HG02852 (cell line): ENCODE data around the gene LILRB3.
A peak's percentile ranks its signal among the peaks of the same experiment; 100 is the strongest.
"Not testable (repeated sequence)": the region's sequence is repeated elsewhere in the genome, so short reads cannot be mapped to it uniquely, and the experiment has no call there.

Experiments
- ATAC-seq: cut with Tn5 transposase; IDR thresholded peaks from one replicate; pipeline ENCODE4 v1.9.1; 2021; ENCODE audit warnings: mild to moderate bottlenecking, moderate library complexity; ENCODE audit not compliant: unreplicated experiment

LILRB3 gene

DNA sequence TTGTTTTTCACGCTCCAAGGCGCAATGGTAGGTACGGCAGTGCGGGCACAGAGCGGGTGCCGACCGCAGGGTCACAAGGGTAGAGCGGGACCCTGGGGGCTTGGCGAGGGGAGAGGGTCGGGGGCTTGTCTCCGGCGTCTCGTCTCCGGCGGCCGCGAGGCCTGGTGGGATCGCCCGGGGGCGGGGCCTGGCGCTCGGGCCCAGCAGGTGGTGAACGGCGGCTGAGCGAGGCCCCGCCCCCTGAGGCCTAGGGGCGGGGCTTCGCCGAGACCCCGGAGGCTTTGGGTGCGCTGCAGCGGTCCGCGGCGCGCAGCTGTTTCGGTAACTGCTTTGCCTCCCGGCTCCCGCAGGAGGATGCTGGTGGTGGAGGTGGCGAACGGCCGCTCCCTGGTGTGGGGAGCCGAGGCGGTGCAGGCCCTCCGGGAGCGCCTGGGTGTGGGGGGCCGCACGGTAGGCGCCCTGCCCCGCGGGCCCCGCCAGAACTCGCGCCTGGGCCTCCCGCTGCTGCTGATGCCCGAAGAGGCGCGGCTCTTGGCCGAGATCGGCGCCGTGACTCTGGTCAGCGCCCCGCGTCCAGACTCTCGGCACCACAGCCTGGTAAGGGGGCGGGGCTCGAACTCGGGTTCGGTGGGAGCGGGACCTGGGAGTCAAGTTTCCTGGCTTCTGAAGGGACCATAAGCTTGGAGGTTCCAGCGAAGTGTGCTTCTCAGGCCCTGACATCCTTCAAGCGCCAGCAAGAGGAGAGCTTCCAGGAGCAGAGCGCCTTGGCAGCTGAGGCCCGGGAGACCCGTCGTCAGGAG lies 31.6 kb downstream of the LILRB3 start, which contains the start of gene TSEN34:
TSS of gene TSEN34 (plus strand) at position 298 of the 800 bp plus-strand sequence. CDS start at position 355, 57 bp downstream.
- ATAC-seq, result peak; percentile 27

DNA sequence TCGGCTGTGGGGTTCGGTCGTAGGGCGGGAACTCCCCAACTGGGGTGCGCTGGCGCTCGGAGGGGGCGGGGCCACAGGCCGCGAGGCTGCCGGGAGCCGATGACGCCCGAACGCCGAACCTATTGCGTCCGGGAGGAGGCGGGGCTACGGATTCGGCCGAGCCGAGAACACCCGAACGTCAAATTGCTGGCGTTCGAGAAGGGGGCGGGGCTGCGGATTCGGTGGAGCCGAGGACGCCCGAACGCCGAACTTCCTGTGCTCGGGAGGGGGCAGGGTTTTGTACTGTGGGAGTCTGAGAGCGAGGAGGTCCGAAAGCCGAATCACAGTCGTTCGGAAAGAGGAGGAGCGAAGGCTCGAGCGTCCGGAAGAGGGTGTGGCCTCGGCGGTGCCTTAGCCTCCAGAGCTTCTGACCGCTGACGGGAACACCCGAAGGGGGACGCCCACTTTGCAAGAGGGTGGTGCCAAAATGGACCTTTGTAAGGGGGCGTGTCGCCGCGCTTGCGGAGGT lies 32.2 kb downstream of the LILRB3 start:
- ATAC-seq, result peak; percentile 39

DNA sequence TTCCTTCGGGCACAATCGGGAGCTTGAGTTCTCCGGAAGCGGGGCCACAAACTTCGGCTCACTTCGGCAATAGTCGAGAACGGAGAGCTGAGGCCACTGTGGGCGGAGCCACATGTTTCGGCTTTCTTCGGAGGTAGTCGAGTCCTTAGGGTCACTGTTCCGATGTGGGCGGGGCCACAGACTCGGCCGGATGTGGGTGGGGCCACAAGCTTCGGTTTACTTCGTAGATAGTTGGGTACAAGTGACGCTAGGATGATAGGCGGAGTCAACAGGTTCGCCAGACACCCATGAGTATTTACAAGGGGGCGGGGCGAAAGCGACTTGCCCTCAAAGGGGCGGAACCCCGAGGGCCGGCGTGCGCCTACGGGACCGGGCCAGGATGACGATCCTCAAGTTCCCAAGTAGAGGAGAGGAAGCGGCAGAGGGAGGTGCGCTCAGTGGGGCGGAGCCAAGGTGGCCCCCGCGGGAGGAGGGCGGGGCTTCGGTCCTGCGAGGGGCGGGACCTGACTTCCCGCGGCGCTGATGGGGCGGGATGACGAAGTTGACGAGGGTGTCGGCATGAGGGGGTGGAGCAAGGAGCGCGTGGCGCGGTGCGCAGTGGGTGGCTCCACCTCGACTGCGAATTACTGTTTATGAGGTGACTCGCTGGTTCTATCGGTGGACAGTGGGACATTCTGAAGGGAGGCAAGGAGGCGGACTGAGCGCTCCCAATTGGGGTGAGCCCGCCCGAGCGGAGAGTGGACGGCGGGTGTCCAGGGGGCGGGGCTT lies 32.9 kb downstream of the LILRB3 start:
- peak; percentile 48 for ATAC-seq

DNA sequence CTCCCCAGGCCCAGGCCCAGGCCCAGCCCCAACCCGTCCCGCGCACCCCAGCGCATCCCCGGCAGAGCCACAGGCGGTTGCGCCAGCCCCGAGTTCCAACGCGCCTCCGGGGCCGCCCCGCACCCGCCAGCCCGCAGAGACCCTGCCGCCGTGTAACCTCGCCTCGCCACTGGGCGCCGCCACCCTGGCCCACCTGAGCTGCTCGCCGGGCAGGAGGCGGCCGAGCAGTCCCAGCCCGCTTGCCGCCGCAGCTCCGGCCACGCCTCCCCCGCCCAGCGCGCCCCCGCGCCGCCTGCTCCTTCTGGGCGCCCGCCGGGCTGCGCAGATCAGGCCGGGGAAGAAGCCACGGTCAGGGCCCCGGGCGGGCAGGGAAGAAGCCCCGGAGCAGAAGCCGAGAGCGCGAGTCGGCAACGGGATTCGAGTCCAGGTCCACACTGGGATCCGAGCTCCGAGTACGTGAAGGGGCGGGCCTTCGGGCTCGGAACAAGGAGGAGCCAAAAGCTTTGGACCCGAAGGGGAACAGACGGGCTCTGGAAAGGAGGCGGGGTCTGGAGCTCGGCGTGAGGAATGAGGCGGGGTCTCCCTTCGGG lies 33.6 kb downstream of the LILRB3 start, which contains the start of gene MBOAT7:
TSS of gene MBOAT7 (minus strand) at position 436 of the 590 bp plus-strand sequence. CDS start 1,072 bp downstream, outside the sequence.
- peak; percentile 36 for ATAC-seq

DNA sequence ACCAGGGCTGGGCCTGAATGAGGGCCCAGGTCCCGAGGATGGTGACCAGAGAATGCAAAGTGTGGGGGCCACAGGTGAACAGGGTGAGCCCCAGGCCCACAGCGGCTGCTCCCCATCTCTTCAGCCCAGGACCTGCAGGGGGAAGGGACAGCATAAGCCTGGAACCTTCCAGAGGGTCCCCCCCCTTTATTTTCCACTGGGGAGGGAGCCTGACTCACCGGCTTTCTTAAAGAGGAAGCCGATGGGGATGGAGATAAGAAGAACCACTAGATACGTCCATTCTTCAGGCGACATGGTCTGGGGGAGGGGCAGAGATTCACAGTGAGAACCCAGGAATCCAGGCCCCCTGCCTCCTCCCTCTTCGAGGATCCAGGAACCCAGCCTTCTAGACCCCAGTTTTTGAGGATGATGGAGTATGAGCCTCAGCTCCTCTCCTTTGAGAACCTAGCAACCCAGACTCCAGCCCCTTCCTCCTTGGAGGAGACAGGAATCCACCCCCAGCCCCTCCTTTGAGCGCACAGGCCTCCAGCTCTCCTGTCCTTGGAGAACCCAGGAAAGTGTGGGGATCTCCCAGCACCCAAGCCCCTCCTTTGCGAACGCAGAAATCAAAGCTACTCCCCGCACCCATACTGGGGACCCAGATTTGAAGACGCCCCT lies 34.5 kb downstream of the LILRB3 start:
- ATAC-seq, result no peak

GRCh38 chr19:54186934-54187381 lies 35.8 kb downstream of the LILRB3 start:
- ATAC-seq, result no peak

- ATAC-seq, result no peak
Observed at GRCh38 chr19:54186351-54186750, 36.5 kb downstream of the LILRB3 start.

DNA sequence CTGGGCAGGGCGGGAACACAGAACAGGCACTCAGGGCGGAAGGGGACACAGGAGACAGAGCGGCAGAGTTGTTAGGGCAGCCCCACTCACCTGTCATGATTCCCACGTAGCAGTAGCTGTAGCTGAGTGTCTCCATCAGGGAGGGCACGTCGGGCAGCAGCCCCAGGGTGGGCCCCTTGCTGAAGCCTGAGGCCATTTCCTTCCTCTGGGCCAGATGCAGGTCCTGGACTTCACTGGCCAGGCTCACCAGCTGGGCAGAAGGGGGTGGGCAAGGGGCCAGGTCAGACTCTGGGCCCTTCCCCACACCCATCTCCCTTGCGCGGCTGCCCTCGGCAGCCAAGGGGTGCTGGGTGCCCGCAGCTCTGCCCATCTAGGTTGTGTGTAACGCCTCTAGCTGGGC lies 39.4 kb downstream of the LILRB3 start:
- no peak for ATAC-seq

DNA sequence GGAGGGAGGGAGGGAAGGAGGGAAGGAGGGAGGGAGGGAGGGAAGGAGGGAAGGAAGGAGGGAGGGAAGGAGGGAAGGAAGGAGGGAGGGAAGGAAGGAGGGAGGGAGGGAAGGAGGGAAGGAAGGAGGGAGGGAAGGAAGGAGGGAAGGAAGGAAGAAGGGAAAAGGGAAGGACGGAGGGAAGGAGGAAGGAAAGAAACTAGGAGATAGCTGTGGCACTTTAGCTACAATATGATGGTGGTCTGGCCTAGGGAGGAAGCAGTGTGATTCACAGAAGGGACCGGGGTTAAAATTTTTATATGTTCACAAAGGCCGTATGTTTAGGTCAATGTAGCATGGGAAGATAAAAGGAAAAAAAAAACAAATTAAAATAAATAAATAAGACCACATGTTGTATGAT lies 40.9 kb downstream of the LILRB3 start:
- ATAC-seq, result not testable (repeated sequence)

- no peak for ATAC-seq
Observed at GRCh38 chr19:54180691-54181091, 42.1 kb downstream of the LILRB3 start.

GRCh38 chr19:54179921-54180461 lies 42.8 kb downstream of the LILRB3 start:
- ATAC-seq, result no peak

DNA sequence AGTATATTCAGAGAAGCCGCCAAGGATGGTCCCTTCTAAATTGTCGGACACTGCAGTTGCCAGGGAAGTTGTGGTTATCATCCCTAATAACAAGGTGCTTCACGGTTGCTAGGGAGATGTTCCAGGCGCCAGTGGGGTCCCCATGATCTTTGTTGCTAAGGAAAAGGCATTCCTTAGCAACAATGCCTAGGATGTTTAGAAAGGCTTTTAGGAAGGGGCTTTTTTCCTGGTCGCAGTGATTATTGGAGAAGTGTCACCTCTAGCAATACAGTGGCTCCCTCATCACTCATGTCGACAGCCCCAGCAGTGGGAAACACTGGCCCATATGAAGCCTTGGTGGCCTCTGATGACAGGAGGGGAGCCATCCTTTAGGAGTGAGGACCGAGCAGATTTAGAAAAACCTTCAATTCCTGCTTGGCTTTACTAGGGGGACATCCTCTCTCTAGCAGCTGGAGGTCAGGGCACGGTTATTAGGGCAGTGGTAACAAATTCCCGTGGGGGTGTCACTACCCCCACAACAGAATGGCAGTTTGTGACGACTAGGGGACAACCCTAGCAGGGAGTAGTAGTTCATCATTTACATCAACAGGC lies 43.5 kb downstream of the LILRB3 start:
- no peak for ATAC-seq

DNA sequence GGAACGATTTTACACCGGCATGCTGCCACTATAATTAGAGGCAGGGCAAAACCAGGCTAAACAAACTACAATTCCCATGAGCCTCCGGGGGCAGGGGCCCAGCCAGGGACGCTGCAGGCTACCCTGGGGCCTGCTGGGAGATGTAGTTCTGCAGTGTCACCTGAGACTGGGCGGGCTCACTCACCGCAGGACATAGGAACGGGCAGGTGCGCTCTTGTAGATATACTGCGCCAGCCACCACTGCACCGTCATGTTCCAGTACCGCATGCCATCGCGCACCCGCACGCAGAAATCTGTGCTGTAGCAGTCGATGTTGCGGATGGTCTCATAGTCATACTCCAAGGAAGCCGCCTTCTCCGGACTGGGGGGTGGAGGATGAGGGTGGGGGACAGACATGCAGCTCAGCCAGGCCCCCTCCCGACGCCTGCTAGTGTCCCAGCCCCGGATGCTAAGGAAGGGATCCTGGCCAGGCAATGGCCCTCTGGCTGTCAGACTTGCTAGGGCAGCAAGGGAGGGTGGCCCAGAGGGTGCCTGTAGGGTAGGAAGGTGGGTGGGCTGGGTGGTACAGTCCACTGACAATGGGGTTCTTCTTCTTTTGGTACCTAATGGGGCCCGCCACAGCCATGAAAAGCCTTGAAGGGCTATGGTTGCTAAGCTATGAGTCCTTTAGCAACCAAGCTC lies 44.1 kb downstream of the LILRB3 start:
- no peak for ATAC-seq

- ATAC-seq, result no peak
Observed at GRCh38 chr19:54173951-54174834, 48.6 kb downstream of the LILRB3 start.

DNA sequence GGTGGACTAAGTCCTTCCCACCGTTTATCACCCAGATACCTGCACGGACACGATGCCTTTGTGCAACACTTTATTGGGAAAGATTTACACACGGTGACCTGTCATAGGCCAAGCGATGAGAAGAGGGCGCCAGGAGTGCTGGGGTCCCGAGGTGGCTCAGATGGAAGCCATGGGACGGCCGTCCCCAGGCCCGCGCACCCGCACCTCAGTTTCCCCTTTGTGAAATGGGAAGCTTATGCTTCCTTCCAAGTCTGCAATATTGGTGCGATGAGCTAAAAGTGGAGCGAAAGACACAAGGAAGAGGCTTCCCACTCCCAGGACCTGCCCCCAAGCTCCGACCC lies 49.5 kb downstream of the LILRB3 start:
- ATAC-seq, result no peak

GRCh38 chr19:54172471-54173358 lies 50.1 kb downstream of the LILRB3 start, which contains the start of gene TMC4:
TSS of gene TMC4 (minus strand) at chr19:54173160. CDS start at chr19:54173117, 43 bp downstream.
- no peak for ATAC-seq

DNA sequence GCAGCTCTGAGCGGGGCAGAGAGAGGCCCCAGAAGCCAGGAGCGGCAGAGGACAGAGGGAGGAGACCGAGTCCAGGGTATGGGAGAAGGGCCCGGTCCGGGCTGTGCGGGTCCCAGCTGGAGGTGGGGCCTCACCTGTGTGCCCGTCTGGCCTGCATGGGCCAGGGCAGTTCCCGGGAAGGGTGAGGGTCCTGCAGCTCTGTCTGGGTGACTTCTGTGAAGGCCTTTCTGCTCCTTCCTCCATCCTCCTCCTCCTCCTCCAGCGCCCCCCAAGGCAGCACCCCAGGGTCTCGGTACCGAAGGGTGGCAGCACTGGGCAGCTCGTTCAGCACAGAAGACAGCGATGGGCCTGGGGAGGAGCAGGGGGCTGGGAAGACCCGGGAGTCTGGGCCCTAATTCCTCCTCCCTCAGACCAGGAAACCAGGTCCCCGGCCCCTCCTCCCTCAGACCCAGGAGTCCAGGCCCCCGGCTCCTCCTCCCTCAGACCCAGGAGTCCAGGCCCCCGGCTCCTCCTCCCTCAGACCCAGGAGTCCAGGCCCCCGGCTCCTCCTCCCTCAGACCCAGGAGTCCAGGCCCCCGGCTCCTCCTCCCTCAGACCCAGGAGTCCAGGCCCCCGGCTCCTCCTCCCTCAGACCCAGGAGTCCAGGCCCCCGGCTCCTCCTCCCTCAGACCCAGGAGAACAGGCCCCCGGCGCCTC lies 50.9 kb downstream of the LILRB3 start:
- not testable (repeated sequence) for ATAC-seq
